Keratinocyte (primary cell): ENCODE measurements around the gene FAM209B. TPM values are rescaled to one million over a fixed set of nuclear protein-coding genes. Genes with fewer than 3 reads are reported as not detected.

Experiments used
- DNase-seq: peaks from one replicate; pipeline ENCODE4 v3.0.0-alpha.2; 2011; ENCODE audit warnings: low read depth, missing footprints, low spot score
- FAIRE-seq: peaks from 2 replicates; lab custom pipeline; 2011; peaks lifted over from hg19 to GRCh38; lab: Jason Lieb, UNC
- H2AFZ ChIP-seq: 2 replicates; pipeline ENCODE4 v1.6.0; 2012; ENCODE audit warnings: low read length, control low read depth, inconsistent platforms; ENCODE audit not compliant: control insufficient read depth
- H3K27ac ChIP-seq: 2 replicates; pipeline ENCODE4 v1.5.1; 2011; ENCODE audit warnings: low read length; ENCODE audit not compliant: control insufficient read depth, insufficient read depth
- H3K27me3 ChIP-seq: 3 replicates; pipeline ENCODE4 v1.6.0; 2011; ENCODE audit warnings: low read length; ENCODE audit not compliant: control insufficient read depth, insufficient read depth; ENCODE audit errors: extremely low read depth
- H3K36me3 ChIP-seq, 2 experiments: 2 replicates in 1 of 2; 3 replicates in 1 of 2; pipeline ENCODE4 v1.5.1; 2011; ENCODE audit warnings: low read length in 2 of 2, mild to moderate bottlenecking in 1 of 2; ENCODE audit not compliant: control insufficient read depth in 2 of 2, insufficient read depth in 2 of 2; ENCODE audit errors: extremely low read depth in 1 of 2
- H3K4me1 ChIP-seq: 3 replicates; pipeline ENCODE4 v1.5.1; 2011; ENCODE audit warnings: low read length; ENCODE audit not compliant: control insufficient read depth, insufficient read depth; ENCODE audit errors: extremely low read depth
- H3K4me2 ChIP-seq: 3 replicates; pipeline ENCODE4 v1.6.0; 2011; ENCODE audit warnings: low read depth, low read length; ENCODE audit not compliant: control insufficient read depth, insufficient read depth; ENCODE audit errors: extremely low read depth
- H3K4me3 ChIP-seq, 3 experiments: fragments of 200-600 bp in 1 of 3; sonication (generic) in 1 of 3; 2 replicates in 2 of 3; 3 replicates in 1 of 3; pipeline ENCODE4 v1.5.1; 2011 to 2016; ENCODE audit warnings: low read length in 3 of 3, mild to moderate bottlenecking in 3 of 3, control low read depth in 2 of 3, inconsistent platforms in 1 of 3, low read depth in 1 of 3, mixed read lengths in 1 of 3, mixed run types in 1 of 3, moderate library complexity in 1 of 3; ENCODE audit not compliant: control insufficient read depth in 2 of 3, insufficient read depth in 2 of 3; ENCODE audit errors: extremely low read depth in 1 of 3
- H3K79me2 ChIP-seq: 2 replicates; pipeline ENCODE4 v1.6.0; 2012; ENCODE audit warnings: low read length; ENCODE audit not compliant: control insufficient read depth, insufficient read depth
- H3K9ac ChIP-seq: 3 replicates; pipeline ENCODE4 v1.6.0; 2011; ENCODE audit warnings: low read length; ENCODE audit not compliant: control insufficient read depth, insufficient read depth; ENCODE audit errors: extremely low read depth
- H3K9me1 ChIP-seq: 3 replicates; pipeline ENCODE4 v1.6.0; 2011; ENCODE audit warnings: low read length; ENCODE audit not compliant: control insufficient read depth, insufficient read depth; ENCODE audit errors: extremely low read depth
- H3K9me3 ChIP-seq: 2 replicates; pipeline ENCODE4 v1.5.1; 2012; ENCODE audit warnings: low read depth, low read length; ENCODE audit not compliant: control insufficient read depth
- H4K20me1 ChIP-seq: 3 replicates; pipeline ENCODE4 v1.6.0; 2011; ENCODE audit warnings: low read length; ENCODE audit not compliant: control insufficient read depth, insufficient read depth; ENCODE audit errors: extremely low read depth
- EZH2 ChIP-seq: IDR thresholded peaks from one replicate; pipeline ENCODE4 v1.6.1; 2012; ENCODE audit warnings: inconsistent platforms, mild to moderate bottlenecking, low read length, moderate library complexity
- dilution Hi-C: fragments of 300-500 bp; cut with MboI; formaldehyde crosslinking; loops from one replicate; pipeline ENCODE4 v1.7.0; 2020; ENCODE audit warnings: low sequenced_read_pairs; ENCODE audit not compliant: extremely low pct_ligation_motif_present
- polyA plus RNA-seq, 5 experiments: library from polyadenylated mRNA; depleted of rRNA in 3 of 5; stranded (reverse) in 3 of 5; stranded (forward) in 1 of 5; unstranded in 1 of 5; fragments of >200 nt; gene quantifications; 1 replicate in 1 of 5; 2 replicates in 3 of 5; 3 replicates in 1 of 5; pipeline versions ENCODE4 v1.2.1 to v1.2.3, GENCODE V29; 2011 to 2012; ENCODE audit warnings: missing spikeins in 2 of 5, low read depth in 1 of 5, low replicate concordance in 1 of 5
- TF ChIP-seq, protein P1 (sequence below), 3 experiments: IDR thresholded peaks in 1 of 3; conservative IDR thresholded peaks in 1 of 3; optimal IDR thresholded peaks in 1 of 3; 2 replicates in 2 of 3; 3 replicates in 1 of 3; pipeline versions ENCODE3 to v1.5.1; 2011; ENCODE audit warnings: low read length in 3 of 3, mild to moderate bottlenecking in 3 of 3, moderate library complexity in 2 of 3, control low read depth in 1 of 3, inconsistent platforms in 1 of 3; ENCODE audit not compliant: insufficient read depth in 2 of 3; ENCODE audit errors: extremely low read depth in 1 of 3

The FAM209B gene
- polyA plus RNA-seq, 1 donor (not counting 4 experiments of a cell fraction or from before 2014, with no cell fraction given), result 0.38 TPM

DNA sequence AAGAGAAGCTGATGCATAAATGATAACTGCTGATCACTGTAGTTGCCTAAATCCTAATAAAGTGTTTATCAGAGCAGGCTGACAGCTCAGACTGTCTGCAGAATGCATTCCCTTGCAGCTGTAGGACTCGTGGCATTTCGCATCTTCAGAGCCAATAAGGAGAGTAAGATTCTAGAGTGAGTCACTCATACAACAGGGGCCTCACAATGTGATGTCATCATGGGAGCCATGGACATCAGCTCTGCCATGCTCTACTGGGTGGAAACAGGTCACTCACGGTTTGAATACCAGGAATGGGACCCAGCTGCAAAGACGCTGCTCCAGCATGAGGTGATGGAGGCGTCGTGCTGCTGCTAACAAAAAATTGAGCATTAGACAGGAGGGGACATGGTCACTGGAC lies 7.4 kb downstream of the FAM209B start:
- no peak overlapping the region for H2AFZ ChIP-seq
- dilution Hi-C loops, result no loop called here
- H3K4me1 ChIP-seq, result no peaks in the 10 kb centered on the region

GRCh38 chr20:56542489-56543030 lies 9.5 kb downstream of the FAM209B start:
- H4K20me1 ChIP-seq, result no peaks in the 10 kb centered on the region
- H3K9me3 ChIP-seq, result no peaks in the 10 kb centered on the region
- H2AFZ ChIP-seq, result no peak overlapping the region
- no peaks in the 10 kb centered on the region for H3K4me1 ChIP-seq
- DNase-seq (no peak), FAIRE-seq (no peak)
- H3K4me2 ChIP-seq, result no peak overlapping the region
- H3K79me2 ChIP-seq, result no peaks in the 10 kb centered on the region
- TF ChIP-seq, protein P1, sequence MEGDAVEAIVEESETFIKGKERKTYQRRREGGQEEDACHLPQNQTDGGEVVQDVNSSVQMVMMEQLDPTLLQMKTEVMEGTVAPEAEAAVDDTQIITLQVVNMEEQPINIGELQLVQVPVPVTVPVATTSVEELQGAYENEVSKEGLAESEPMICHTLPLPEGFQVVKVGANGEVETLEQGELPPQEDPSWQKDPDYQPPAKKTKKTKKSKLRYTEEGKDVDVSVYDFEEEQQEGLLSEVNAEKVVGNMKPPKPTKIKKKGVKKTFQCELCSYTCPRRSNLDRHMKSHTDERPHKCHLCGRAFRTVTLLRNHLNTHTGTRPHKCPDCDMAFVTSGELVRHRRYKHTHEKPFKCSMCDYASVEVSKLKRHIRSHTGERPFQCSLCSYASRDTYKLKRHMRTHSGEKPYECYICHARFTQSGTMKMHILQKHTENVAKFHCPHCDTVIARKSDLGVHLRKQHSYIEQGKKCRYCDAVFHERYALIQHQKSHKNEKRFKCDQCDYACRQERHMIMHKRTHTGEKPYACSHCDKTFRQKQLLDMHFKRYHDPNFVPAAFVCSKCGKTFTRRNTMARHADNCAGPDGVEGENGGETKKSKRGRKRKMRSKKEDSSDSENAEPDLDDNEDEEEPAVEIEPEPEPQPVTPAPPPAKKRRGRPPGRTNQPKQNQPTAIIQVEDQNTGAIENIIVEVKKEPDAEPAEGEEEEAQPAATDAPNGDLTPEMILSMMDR (optimal IDR thresholded peaks at IDR 0.05 in 1 of 3, IDR thresholded peaks at IDR 0.05 in 1 of 3, conservative IDR thresholded peaks at IDR 0.05 in 1 of 3; ENCODE audit: extremely low read depth in 1 of 3, insufficient read depth in 2 of 3, low read length in 3 of 3), result no peak
- TF ChIP-seq EZH2, result no peak
- dilution Hi-C loops, result no loop called here
- H3K9me1 ChIP-seq, result no peaks in the 10 kb centered on the region
- H3K4me3 ChIP-seq, result no peak overlapping the region
- no peak overlapping the region for H3K27ac ChIP-seq
- no peaks in the 10 kb centered on the region for H3K27me3 ChIP-seq
- H3K9ac ChIP-seq, result no peak overlapping the region
- H3K36me3 ChIP-seq, result no peaks in the 10 kb centered on the region

More for the DNA sequence above, 7.4 kb downstream of the FAM209B start:
- FAIRE-seq (no peak), DNase-seq (no peak)
- TF ChIP-seq, protein P1 (optimal IDR thresholded peaks at IDR 0.05 in 1 of 3, IDR thresholded peaks at IDR 0.05 in 1 of 3, conservative IDR thresholded peaks at IDR 0.05 in 1 of 3; ENCODE audit: extremely low read depth in 1 of 3, insufficient read depth in 2 of 3, low read length in 3 of 3), result no peak
- TF ChIP-seq EZH2, result no peak
- H3K9me3 ChIP-seq, result no peaks in the 10 kb centered on the region
- H3K9me1 ChIP-seq, result no peaks in the 10 kb centered on the region
- no peaks in the 10 kb centered on the region for H4K20me1 ChIP-seq
- no peak overlapping the region for H3K9ac ChIP-seq
- no peak overlapping the region for H3K27ac ChIP-seq
- no peaks in the 10 kb centered on the region for H3K36me3 ChIP-seq
- no peak overlapping the region for H3K4me2 ChIP-seq
- no peak overlapping the region for H3K4me3 ChIP-seq
- H3K27me3 ChIP-seq, result no peaks in the 10 kb centered on the region
- no peaks in the 10 kb centered on the region for H3K79me2 ChIP-seq
